CD4-positive, alpha-beta memory T cell (primary cell): ENCODE measurements around the gene POLR3B. TPM values are rescaled to one million over a fixed set of nuclear protein-coding genes. Genes with fewer than 3 reads are reported as not detected.

Source experiments
- CTCF ChIA-PET: fragments of 350-600 bp; sonication (Branson Sonifier 250); formaldehyde crosslinking; loops from one replicate; lab custom pipeline; 2021; ENCODE audit warnings: inconsistent platforms; ENCODE audit not compliant: partially characterized antibody; lab: Charles Lee
- POLR2A ChIA-PET: fragments of 350-600 bp; sonication (Branson Sonifier 250); formaldehyde crosslinking; loops from one replicate; lab custom pipeline; 2021; ENCODE audit not compliant: partially characterized antibody; lab: Charles Lee
- DNase-seq, 5 donors: peaks; one replicate each; pipeline versions ENCODE4 v3.0.0 to v3.0.0-alpha.2; 2020 to 2022; ENCODE audit warnings: mixed read lengths in 1 of 5
- H3K27ac ChIP-seq: one replicate; pipeline ENCODE4 v1.7.0; 2013; ENCODE audit warnings: low read depth, low read length
- H3K27me3 ChIP-seq: 2 replicates; pipeline ENCODE4 v1.7.0; 2013; ENCODE audit warnings: mild to moderate bottlenecking, low read length, moderate library complexity; ENCODE audit not compliant: insufficient read depth
- H3K36me3 ChIP-seq: 2 replicates; pipeline ENCODE4 v1.7.0; 2013; ENCODE audit warnings: mild to moderate bottlenecking, low read length, moderate library complexity; ENCODE audit not compliant: insufficient read depth
- H3K4me1 ChIP-seq: 2 replicates; pipeline ENCODE4 v1.7.0; 2013; ENCODE audit warnings: mild to moderate bottlenecking, low read length, moderate library complexity; ENCODE audit not compliant: insufficient read depth
- H3K4me3 ChIP-seq, 2 donors: one replicate each; pipeline ENCODE4 v1.7.0; 2013; ENCODE audit warnings: low read length in 2 of 2, mild to moderate bottlenecking in 1 of 2
- H3K9me3 ChIP-seq, 2 donors: one replicate each; pipeline ENCODE4 v1.7.0; 2013; ENCODE audit warnings: low read length in 2 of 2, control low read depth in 1 of 2; ENCODE audit not compliant: control insufficient read depth in 1 of 2
- H3K27ac Mint-ChIP-seq, 7 donors: one replicate each; pipeline ENCODE4 v1.8.0; 2020 to 2021; ENCODE audit warnings: mixed read lengths in 7 of 7, mild to moderate bottlenecking in 6 of 7, inconsistent platforms in 3 of 7, moderate library complexity in 3 of 7
- H3K27me3 Mint-ChIP-seq, 2 donors: one replicate each; pipeline ENCODE4 v1.8.0; 2020 to 2021; ENCODE audit warnings: mixed read lengths in 2 of 2
- H3K36me3 Mint-ChIP-seq, 2 donors: one replicate each; pipeline ENCODE4 v1.8.0; 2020 to 2021; ENCODE audit warnings: mixed read lengths in 2 of 2, inconsistent platforms in 1 of 2, mild to moderate bottlenecking in 1 of 2
- H3K4me1 Mint-ChIP-seq, 4 donors: one replicate each; pipeline ENCODE4 v1.8.0; 2020 to 2021; ENCODE audit warnings: mixed read lengths in 4 of 4, mild to moderate bottlenecking in 1 of 4
- H3K4me3 Mint-ChIP-seq, 8 donors: one replicate each; pipeline ENCODE4 v1.8.0; 2020 to 2021; ENCODE audit warnings: mixed read lengths in 8 of 8, mild to moderate bottlenecking in 7 of 8, moderate library complexity in 6 of 8, inconsistent platforms in 3 of 8
- H3K9me3 Mint-ChIP-seq, 8 donors: one replicate each; pipeline ENCODE4 v1.8.0; 2020 to 2021; ENCODE audit warnings: mixed read lengths in 8 of 8, mild to moderate bottlenecking in 5 of 8, inconsistent platforms in 3 of 8, moderate library complexity in 1 of 8
- intact Hi-C: fragments of 100-400 bp; cut with micrococcal nuclease; formaldehyde crosslinking; loops from one replicate; pipeline ENCODE4 v1.15.1; 2023
- polyA plus RNA-seq, 2 donors: library from polyadenylated mRNA; unstranded; fragments of 300-500 nt; fragmentation: Illumina TruSeq; gene quantifications; one replicate each; pipeline ENCODE4 v1.2.3, GENCODE V29; 2021
- total RNA-seq, 2 experiments: library from RNA; stranded (reverse); gene quantifications; one replicate each; pipeline ENCODE4 v1.2.3, GENCODE V29; 2021

Gene POLR3B
- total and polyA plus RNA-seq, 4 experiments from 2014 or later: 2.2 to 7.5 (median 6.9) TPM

DNA sequence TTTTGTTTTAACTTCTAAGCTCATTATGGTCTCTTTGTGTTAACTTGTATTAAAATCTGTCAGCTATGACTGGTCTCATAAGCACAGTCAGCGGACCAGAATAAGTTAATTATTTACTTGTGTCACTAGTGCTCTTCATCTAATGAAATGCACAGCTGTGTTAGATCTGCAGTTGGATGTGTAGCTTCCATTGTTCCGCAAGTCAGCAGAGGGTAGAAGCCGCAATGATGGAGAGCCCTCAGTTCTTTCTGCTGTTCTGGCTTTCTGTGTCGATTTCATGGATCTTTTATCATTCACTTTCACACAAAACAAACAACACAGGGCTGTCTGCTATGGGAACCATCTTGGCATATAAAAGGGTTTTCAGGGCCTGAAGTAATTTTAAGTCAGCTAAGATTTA is 136.0 kb downstream of the POLR3B start:
- H3K9me3 ChIP-seq: no peaks in the 10 kb centered on the region
- POLR2A ChIA-PET: no interaction called here
- no peaks in the 10 kb centered on the region for H3K4me1 ChIP-seq
- no peak overlapping the region for H3K27ac Mint-ChIP-seq
- H3K36me3 ChIP-seq: peaks cover 6% of the 10 kb centered on the region
- H3K27me3 Mint-ChIP-seq: no peaks in the 10 kb centered on the region
- intact Hi-C loops: no loop called here
- H3K4me3 ChIP-seq: no peak overlapping the region
- DNase-seq: no peak
- H3K4me3 Mint-ChIP-seq: no peak overlapping the region
- CTCF ChIA-PET: no interaction called here
- H3K27me3 ChIP-seq: no peaks in the 10 kb centered on the region
- peaks cover 24 to 27% of the 10 kb centered on the region in 2 donors for H3K36me3 Mint-ChIP-seq
- no peak overlapping the region for H3K27ac ChIP-seq
- H3K4me1 Mint-ChIP-seq: peaks cover 0 to 3% (median 1%) of the 10 kb centered on the region in 4 donors
- no peaks in the 10 kb centered on the region for H3K9me3 Mint-ChIP-seq

- no peak overlapping the region for H3K27ac Mint-ChIP-seq
- intact Hi-C loops: no loop called here
- ChIA-PET CTCF (no interaction called here), POLR2A (no interaction called here)
- DNase-seq: no peak
- Histone ChIP-seq H3K4me3 (no peak overlapping the region), H3K9me3 (no peaks in the 10 kb centered on the region), H3K27ac (no peak overlapping the region), H3K36me3 (peaks cover 6% of the 10 kb centered on the region), H3K4me1 (no peaks in the 10 kb centered on the region), H3K27me3 (no peaks in the 10 kb centered on the region)
- no peaks in the 10 kb centered on the region for H3K27me3 Mint-ChIP-seq
- peaks cover 0 to 6% (median 2%) of the 10 kb centered on the region in 4 donors for H3K4me1 Mint-ChIP-seq
- H3K4me3 Mint-ChIP-seq: no peak overlapping the region
- peaks cover 39 to 42% of the 10 kb centered on the region in 2 donors for H3K36me3 Mint-ChIP-seq
- no peaks in the 10 kb centered on the region for H3K9me3 Mint-ChIP-seq
Measured at GRCh38 chr12:106495354-106495965, 137.9 kb downstream of the POLR3B start.

DNA sequence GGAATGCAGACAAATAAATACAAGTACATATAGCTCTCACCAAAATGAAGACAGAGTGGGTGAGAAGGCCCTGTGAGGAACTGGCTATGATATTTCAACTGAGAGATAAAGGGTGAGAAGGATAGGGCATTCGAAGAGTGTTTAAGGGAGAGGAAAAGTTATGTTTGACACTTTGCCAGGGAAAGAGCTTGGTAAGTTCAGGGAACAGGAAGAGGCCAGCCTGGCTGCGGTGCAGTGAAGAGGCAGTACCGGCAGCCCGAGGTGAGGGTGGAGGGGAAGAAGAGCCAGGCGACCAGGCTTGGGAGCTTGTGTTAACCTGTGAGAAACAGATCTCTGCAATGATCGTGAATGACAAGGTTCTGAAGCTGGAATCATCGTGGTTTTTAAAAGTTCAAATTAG is 140.5 kb downstream of the POLR3B start:
- H3K27ac Mint-ChIP-seq: peak overlapping the region in 1 of 7 donors; percentile 26
- Histone ChIP-seq H3K9me3 (no peaks in the 10 kb centered on the region), H3K4me3 (no peak overlapping the region), H3K27ac (no peak overlapping the region), H3K4me1 (no peaks in the 10 kb centered on the region), H3K27me3 (no peaks in the 10 kb centered on the region), H3K36me3 (peaks cover 6% of the 10 kb centered on the region)
- CTCF ChIA-PET: no interaction called here
- DNase-seq: no peak
- H3K27me3 Mint-ChIP-seq: no peaks in the 10 kb centered on the region
- POLR2A ChIA-PET: no interaction called here
- H3K9me3 Mint-ChIP-seq: no peaks in the 10 kb centered on the region
- intact Hi-C loops: no loop called here
- peaks cover 0 to 6% (median 2%) of the 10 kb centered on the region in 4 donors for H3K4me1 Mint-ChIP-seq
- H3K36me3 Mint-ChIP-seq: peaks cover 53 to 63% of the 10 kb centered on the region in 2 donors
- H3K4me3 Mint-ChIP-seq: no peak overlapping the region

DNA sequence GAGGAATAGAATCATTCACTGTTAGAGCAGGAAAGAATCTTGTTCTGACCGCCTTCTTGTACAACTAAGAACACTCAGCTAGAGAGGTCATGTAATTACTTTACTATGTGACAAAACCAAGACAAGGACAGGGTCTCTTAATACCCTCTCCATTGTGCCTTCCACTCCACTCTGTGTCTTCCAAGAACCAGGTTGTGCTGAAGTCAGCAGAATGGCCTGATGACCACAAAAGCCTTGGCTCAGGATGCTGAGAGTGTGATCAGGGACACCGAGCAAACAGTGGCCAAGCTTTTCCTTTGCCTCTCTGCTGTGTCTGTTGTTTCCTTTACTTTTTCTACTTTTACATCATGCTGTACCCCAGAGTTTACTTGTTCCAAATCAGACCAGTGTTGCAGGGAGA is 142.1 kb downstream of the POLR3B start:
- no peak overlapping the region for H3K27ac Mint-ChIP-seq
- DNase-seq: no peak
- H3K27me3 ChIP-seq: no peaks in the 10 kb centered on the region
- H3K4me1 Mint-ChIP-seq: peaks cover 0 to 6% (median 2%) of the 10 kb centered on the region in 4 donors
- no peak overlapping the region for H3K27ac ChIP-seq
- H3K9me3 Mint-ChIP-seq: no peaks in the 10 kb centered on the region
- H3K4me3 ChIP-seq: no peak overlapping the region
- intact Hi-C loops: no loop called here
- H3K4me1 ChIP-seq: no peaks in the 10 kb centered on the region
- no peaks in the 10 kb centered on the region for H3K9me3 ChIP-seq
- peaks cover 6% of the 10 kb centered on the region for H3K36me3 ChIP-seq
- H3K27me3 Mint-ChIP-seq: no peaks in the 10 kb centered on the region
- no peak overlapping the region for H3K4me3 Mint-ChIP-seq
- POLR2A ChIA-PET: no interaction called here
- H3K36me3 Mint-ChIP-seq: peaks cover 63 to 75% of the 10 kb centered on the region in 2 donors
- CTCF ChIA-PET: no interaction called here

GRCh38 chr12:106506691-106507090 is 149.1 kb downstream of the POLR3B start:
- POLR2A ChIA-PET: no interaction called here

DNA sequence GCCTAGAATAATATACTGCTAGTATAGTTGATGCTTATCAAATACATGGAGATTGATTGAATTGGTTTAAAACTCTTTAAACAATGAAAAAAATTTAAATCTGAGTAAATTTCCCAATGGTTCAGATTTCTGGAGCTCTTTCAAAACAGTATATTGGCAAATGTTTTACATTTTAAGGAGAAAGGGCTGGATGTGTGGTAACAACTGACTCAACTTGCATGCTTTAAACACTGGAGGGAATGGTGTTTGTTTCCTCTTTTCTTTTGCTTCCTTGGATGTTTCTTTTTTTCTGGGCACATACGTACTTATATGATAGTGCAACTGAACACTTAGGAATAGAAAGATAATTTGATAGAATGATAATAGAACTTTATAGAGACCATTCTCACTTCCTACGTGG is 151.4 kb downstream of the POLR3B start:
- H3K9me3 Mint-ChIP-seq: peaks cover 0 to 2% (median 0%) of the 10 kb centered on the region in 8 donors
- no peak overlapping the region for H3K4me3 Mint-ChIP-seq
- ChIA-PET POLR2A (no interaction called here), CTCF (no interaction called here)
- Histone ChIP-seq H3K9me3 (no peaks in the 10 kb centered on the region), H3K27ac (no peak overlapping the region), H3K4me3 (no peak overlapping the region), H3K27me3 (no peaks in the 10 kb centered on the region), H3K4me1 (no peaks in the 10 kb centered on the region), H3K36me3 (no peaks in the 10 kb centered on the region)
- H3K36me3 Mint-ChIP-seq: peaks cover 53 to 60% of the 10 kb centered on the region in 2 donors
- no peaks in the 10 kb centered on the region for H3K4me1 Mint-ChIP-seq
- DNase-seq: no peak
- no peak overlapping the region for H3K27ac Mint-ChIP-seq
- H3K27me3 Mint-ChIP-seq: no peaks in the 10 kb centered on the region
- intact Hi-C loops: no loop called here

More at GRCh38 chr12:106506691-106507090, 149.1 kb downstream of the POLR3B start:
- H3K27ac Mint-ChIP-seq: no peak overlapping the region
- H3K4me3 Mint-ChIP-seq: no peak overlapping the region
- H3K4me1 ChIP-seq: no peaks in the 10 kb centered on the region
- DNase-seq: no peak
- H3K27ac ChIP-seq: no peak overlapping the region
- peaks cover 67 to 71% of the 10 kb centered on the region in 2 donors for H3K36me3 Mint-ChIP-seq
- H3K4me1 Mint-ChIP-seq: no peaks in the 10 kb centered on the region
- intact Hi-C loops: no loop called here
- no peak overlapping the region for H3K4me3 ChIP-seq
- no peaks in the 10 kb centered on the region for H3K36me3 ChIP-seq
- H3K27me3 ChIP-seq: no peaks in the 10 kb centered on the region
- H3K9me3 Mint-ChIP-seq: no peaks in the 10 kb centered on the region
- no peaks in the 10 kb centered on the region for H3K9me3 ChIP-seq
- CTCF ChIA-PET: no interaction called here
- no peaks in the 10 kb centered on the region for H3K27me3 Mint-ChIP-seq

- H3K9me3 ChIP-seq: no peaks in the 10 kb centered on the region
- no peak overlapping the region for H3K4me3 ChIP-seq
- peaks cover 0 to 2% (median 0%) of the 10 kb centered on the region in 8 donors for H3K9me3 Mint-ChIP-seq
- H3K27ac ChIP-seq: no peak overlapping the region
- H3K27ac Mint-ChIP-seq: peak overlapping the region in 1 of 7 donors; percentile 59
- no peak overlapping the region for H3K4me3 Mint-ChIP-seq
- peaks cover 31 to 44% of the 10 kb centered on the region in 2 donors for H3K36me3 Mint-ChIP-seq
- no peaks in the 10 kb centered on the region for H3K27me3 ChIP-seq
- intact Hi-C loops: no loop called here
- H3K27me3 Mint-ChIP-seq: no peaks in the 10 kb centered on the region
- H3K4me1 ChIP-seq: no peaks in the 10 kb centered on the region
- no peak for DNase-seq
- CTCF ChIA-PET: interaction anchor here (0.8 kb wide), 1 partner anchor 26 kb away, joined by 4 read pairs; no protein-coding TSS in a partner anchor
- H3K36me3 ChIP-seq: no peaks in the 10 kb centered on the region
- POLR2A ChIA-PET: no interaction called here
- H3K4me1 Mint-ChIP-seq: no peaks in the 10 kb centered on the region
Measured at GRCh38 chr12:106511365-106511764, 153.8 kb downstream of the POLR3B start.
